Measurements from ENCODE around the gene HDHD2. TPM values are rescaled to one million over a fixed set of nuclear protein-coding genes. Genes with fewer than 3 reads are reported as not detected.

The HDHD2 gene
- total and polyA plus RNA-seq, 2 of the 13 experiments (the other 11 are each of a cell fraction or from before 2014, with no cell fraction given), result 10.2 to 34.7 TPM

- no peak for TF ChIP-seq MAFG (CRISPR knock-in tag; IDR thresholded peaks at IDR 0.05)
- TF ChIP-seq, protein P1, sequence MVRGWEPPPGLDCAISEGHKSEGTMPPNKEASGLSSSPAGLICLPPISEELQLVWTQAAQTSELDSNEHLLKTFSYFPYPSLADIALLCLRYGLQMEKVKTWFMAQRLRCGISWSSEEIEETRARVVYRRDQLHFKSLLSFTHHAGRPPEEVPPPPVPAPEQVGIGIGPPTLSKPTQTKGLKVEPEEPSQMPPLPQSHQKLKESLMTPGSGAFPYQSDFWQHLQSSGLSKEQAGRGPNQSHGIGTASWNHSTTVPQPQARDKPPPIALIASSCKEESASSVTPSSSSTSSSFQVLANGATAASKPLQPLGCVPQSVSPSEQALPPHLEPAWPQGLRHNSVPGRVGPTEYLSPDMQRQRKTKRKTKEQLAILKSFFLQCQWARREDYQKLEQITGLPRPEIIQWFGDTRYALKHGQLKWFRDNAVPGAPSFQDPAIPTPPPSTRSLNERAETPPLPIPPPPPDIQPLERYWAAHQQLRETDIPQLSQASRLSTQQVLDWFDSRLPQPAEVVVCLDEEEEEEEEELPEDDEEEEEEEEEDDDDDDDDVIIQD (CRISPR knock-in tag; IDR thresholded peaks at IDR 0.05; ENCODE audit: low read depth), result peak; percentile 89
- TF ChIP-seq GFI1 (CRISPR knock-in tag; IDR thresholded peaks at IDR 0.05; ENCODE audit: borderline replicate concordance), result no peak; the same call in 1 of the 2 replicates
- TF ChIP-seq ZNF513 (CRISPR knock-in tag; conservative IDR thresholded peaks at IDR 0.05), result no peak
- TF ChIP-seq, protein P2, sequence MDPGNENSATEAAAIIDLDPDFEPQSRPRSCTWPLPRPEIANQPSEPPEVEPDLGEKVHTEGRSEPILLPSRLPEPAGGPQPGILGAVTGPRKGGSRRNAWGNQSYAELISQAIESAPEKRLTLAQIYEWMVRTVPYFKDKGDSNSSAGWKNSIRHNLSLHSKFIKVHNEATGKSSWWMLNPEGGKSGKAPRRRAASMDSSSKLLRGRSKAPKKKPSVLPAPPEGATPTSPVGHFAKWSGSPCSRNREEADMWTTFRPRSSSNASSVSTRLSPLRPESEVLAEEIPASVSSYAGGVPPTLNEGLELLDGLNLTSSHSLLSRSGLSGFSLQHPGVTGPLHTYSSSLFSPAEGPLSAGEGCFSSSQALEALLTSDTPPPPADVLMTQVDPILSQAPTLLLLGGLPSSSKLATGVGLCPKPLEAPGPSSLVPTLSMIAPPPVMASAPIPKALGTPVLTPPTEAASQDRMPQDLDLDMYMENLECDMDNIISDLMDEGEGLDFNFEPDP (CRISPR knock-in tag; conservative IDR thresholded peaks at IDR 0.05), result no peak
- no peak for TF ChIP-seq GRHL1 (CRISPR knock-in tag; conservative IDR thresholded peaks at IDR 0.05)
- TF ChIP-seq SCMH1 (CRISPR knock-in tag; IDR thresholded peaks at IDR 0.05; ENCODE audit: borderline replicate concordance), result no peak
- no peak for TF ChIP-seq HIC2 (CRISPR knock-in tag; IDR thresholded peaks at IDR 0.05; ENCODE audit: low read depth)
- TF ChIP-seq PHF5A (CRISPR knock-in tag; IDR thresholded peaks at IDR 0.05; ENCODE audit: low read depth, unreplicated experiment), result peak; percentile 50
- TF ChIP-seq FOXC1 (CRISPR knock-in tag; IDR thresholded peaks at IDR 0.05; ENCODE audit: borderline replicate concordance), result peak; percentile 10; the same call in 1 of the 2 replicates
- TF ChIP-seq TCF12 (IDR thresholded peaks at IDR 0.05), result no peak
- TF ChIP-seq TCF12 (CRISPR knock-in tag; IDR thresholded peaks at IDR 0.05), result 0 out of 2 replicates have a peak, but pooled peaks have one; percentile 63
- no peak for TF ChIP-seq TBL1XR1 (IDR thresholded peaks at IDR 0.05; ENCODE audit: borderline replicate concordance, low read length, partially characterized antibody)
- TF ChIP-seq KDM2A (CRISPR knock-in tag; IDR thresholded peaks at IDR 0.05; ENCODE audit: borderline replicate concordance, low read depth), result peak; percentile 91
- TF ChIP-seq PREB (CRISPR knock-in tag; IDR thresholded peaks at IDR 0.05), result no peak
- TF ChIP-seq, protein P3, sequence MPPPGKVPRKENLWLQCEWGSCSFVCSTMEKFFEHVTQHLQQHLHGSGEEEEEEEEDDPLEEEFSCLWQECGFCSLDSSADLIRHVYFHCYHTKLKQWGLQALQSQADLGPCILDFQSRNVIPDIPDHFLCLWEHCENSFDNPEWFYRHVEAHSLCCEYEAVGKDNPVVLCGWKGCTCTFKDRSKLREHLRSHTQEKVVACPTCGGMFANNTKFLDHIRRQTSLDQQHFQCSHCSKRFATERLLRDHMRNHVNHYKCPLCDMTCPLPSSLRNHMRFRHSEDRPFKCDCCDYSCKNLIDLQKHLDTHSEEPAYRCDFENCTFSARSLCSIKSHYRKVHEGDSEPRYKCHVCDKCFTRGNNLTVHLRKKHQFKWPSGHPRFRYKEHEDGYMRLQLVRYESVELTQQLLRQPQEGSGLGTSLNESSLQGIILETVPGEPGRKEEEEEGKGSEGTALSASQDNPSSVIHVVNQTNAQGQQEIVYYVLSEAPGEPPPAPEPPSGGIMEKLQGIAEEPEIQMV (CRISPR knock-in tag; IDR thresholded peaks at IDR 0.05; ENCODE audit: low read depth), result peak; percentile 82; the same call in 1 of the 2 replicates
- peak; percentile 77; the same call in 1 of the 2 replicates for TF ChIP-seq ZNF558 (CRISPR knock-in tag; IDR thresholded peaks at IDR 0.05; ENCODE audit: borderline replicate concordance)
Observed at GRCh38 chr18:47175898-47176575, 25.7 kb upstream of the HDHD2 start, which contains the start of gene IER3IP1 (continued).
